H1 (cell line): ENCODE data around the gene ACBD6. TPM values are rescaled to one million over a fixed set of nuclear protein-coding genes. Genes with fewer than 3 reads are reported as not detected.

Source experiments
- CTCF ChIA-PET: fragments of 300-600 bp; sonication (Branson Sonifier 250); formaldehyde crosslinking; loops from one replicate; lab custom pipeline; 2021; ENCODE audit not compliant: partially characterized antibody; lab: Charles Lee
- POLR2A ChIA-PET: fragments of 300-600 bp; sonication (Branson Sonifier 250); formaldehyde crosslinking; loops from one replicate; lab custom pipeline; 2021; ENCODE audit warnings: inconsistent platforms; ENCODE audit not compliant: partially characterized antibody; lab: Charles Lee
- DNase-seq, 2 experiments: peaks; one replicate each; pipeline versions ENCODE4 v3.0.0 to v3.0.0-alpha.2; 2010 to 2022; ENCODE audit warnings: low spot score in 2 of 2, low read depth in 1 of 2, mixed read lengths in 1 of 2
- FAIRE-seq: peaks from 2 replicates; lab custom pipeline; 2011; peaks lifted over from hg19 to GRCh38; lab: Jason Lieb, UNC
- H2AFZ ChIP-seq: 2 replicates; pipeline ENCODE4 v1.8.1; 2012; ENCODE audit warnings: low read length, inconsistent platforms
- H2AK5ac ChIP-seq: 2 replicates; pipeline ENCODE4 v1.6.1; 2013; ENCODE audit warnings: low read depth, low read length
- H2BK120ac ChIP-seq: replicated peaks from 2 replicates; pipeline ENCODE3; 2013; ENCODE audit warnings: low read depth, low read length, inconsistent platforms
- H2BK12ac ChIP-seq: 2 replicates; pipeline ENCODE4 v1.6.1; 2013; ENCODE audit warnings: low read depth, low read length
- H2BK15ac ChIP-seq: 2 replicates; pipeline ENCODE4 v1.6.1; 2013; ENCODE audit warnings: low read length
- H2BK20ac ChIP-seq: 2 replicates; pipeline ENCODE4 v1.6.1; 2013; ENCODE audit warnings: low read length
- H2BK5ac ChIP-seq: 2 replicates; pipeline ENCODE4 v1.6.1; 2013; ENCODE audit warnings: low read depth, low read length
- H3K14ac ChIP-seq: 2 replicates; pipeline ENCODE4 v1.6.1; 2013; ENCODE audit warnings: inconsistent platforms; ENCODE audit not compliant: insufficient read length
- H3K18ac ChIP-seq: 2 replicates; pipeline ENCODE4 v1.6.1; 2013; ENCODE audit warnings: low read length; ENCODE audit errors: extremely low read depth
- H3K23ac ChIP-seq: 2 replicates; pipeline ENCODE4 v1.6.1; 2013; ENCODE audit warnings: inconsistent platforms; ENCODE audit not compliant: insufficient read length
- H3K23me2 ChIP-seq: 2 replicates; pipeline ENCODE4 v1.6.1; 2013; ENCODE audit warnings: low read depth, low read length
- H3K27ac ChIP-seq: 2 replicates; pipeline ENCODE4 v1.6.1; 2011; ENCODE audit warnings: low read depth, low read length, inconsistent platforms
- H3K27me3 ChIP-seq, 4 experiments: replicated peaks in 1 of 4; 1 replicate in 1 of 4; 2 replicates in 3 of 4; pipeline versions ENCODE4 v1.6.1 to v1.8.1; 2011 to 2013; ENCODE audit warnings: low read length in 3 of 4, mild to moderate bottlenecking in 3 of 4, inconsistent platforms in 2 of 4, mixed read lengths in 2 of 4, moderate library complexity in 1 of 4; ENCODE audit not compliant: control insufficient read depth in 3 of 4, insufficient read depth in 3 of 4; ENCODE audit errors: extremely low read depth in 1 of 4
- H3K36me3 ChIP-seq, 4 experiments: 2 replicates each; pipeline versions ENCODE4 v1.6.1 to v1.8.1; 2011 to 2013; ENCODE audit warnings: mild to moderate bottlenecking in 4 of 4, low read length in 3 of 4, moderate library complexity in 2 of 4, control low read depth in 1 of 4, inconsistent platforms in 1 of 4; ENCODE audit not compliant: insufficient read depth in 4 of 4, control insufficient read depth in 2 of 4
- H3K4ac ChIP-seq: replicated peaks from 2 replicates; pipeline ENCODE3; 2013; ENCODE audit warnings: low read length, low read depth, mixed read lengths, inconsistent platforms; ENCODE audit not compliant: insufficient read length
- H3K4me1 ChIP-seq, 4 experiments: replicated peaks in 1 of 4; 1 replicate in 1 of 4; 2 replicates in 3 of 4; pipeline versions ENCODE4 v1.6.1 to v1.8.1; 2011 to 2013; ENCODE audit warnings: low read length in 3 of 4, inconsistent platforms in 2 of 4, mixed read lengths in 1 of 4; ENCODE audit not compliant: insufficient read depth in 4 of 4, control insufficient read depth in 3 of 4
- H3K4me2 ChIP-seq, 2 experiments: 2 replicates each; pipeline versions ENCODE4 v1.6.1 to v1.8.1; 2011 to 2013; ENCODE audit warnings: low read depth in 2 of 2, low read length in 2 of 2, control low read depth in 1 of 2, inconsistent platforms in 1 of 2, mild to moderate bottlenecking in 1 of 2; ENCODE audit not compliant: insufficient read depth in 1 of 2
- H3K4me3 ChIP-seq, 4 experiments: fragments of 200-600, 300-600 bp in 1 of 4; sonication (generic), shearing (Covaris generic), sonication (Bioruptor Twin) in 1 of 4; 2 replicates each; pipeline versions ENCODE4 v1.5.1 to v1.8.1; 2011 to 2016; ENCODE audit warnings: low read length in 4 of 4, low read depth in 3 of 4, control low read depth in 2 of 4, inconsistent platforms in 2 of 4, mild to moderate bottlenecking in 2 of 4, mixed read lengths in 1 of 4, moderate library complexity in 1 of 4; ENCODE audit not compliant: insufficient read depth in 2 of 4; ENCODE audit errors: extremely low read depth in 1 of 4
- H3K56ac ChIP-seq: replicated peaks from 2 replicates; pipeline ENCODE3; 2013; ENCODE audit warnings: low read depth, mild to moderate bottlenecking, mixed read lengths, low read length, inconsistent platforms; ENCODE audit not compliant: insufficient read length
- H3K79me1 ChIP-seq: 2 replicates; pipeline ENCODE4 v1.6.1; 2013; ENCODE audit warnings: low read depth, low read length, control low read depth
- H3K79me2 ChIP-seq, 2 experiments: 2 replicates each; pipeline versions ENCODE4 v1.6.1 to v1.8.1; 2012 to 2013; ENCODE audit warnings: low read length in 2 of 2, mild to moderate bottlenecking in 2 of 2, inconsistent platforms in 1 of 2; ENCODE audit not compliant: insufficient read depth in 2 of 2, control insufficient read depth in 1 of 2
- H3K9ac ChIP-seq, 4 experiments: replicated peaks in 1 of 4; 1 replicate in 1 of 4; 2 replicates in 3 of 4; pipeline versions ENCODE4 v1.6.1 to v1.8.1; 2011 to 2013; ENCODE audit warnings: low read depth in 3 of 4, low read length in 3 of 4, control low read depth in 2 of 4, mild to moderate bottlenecking in 2 of 4, moderate library complexity in 2 of 4, inconsistent platforms in 1 of 4; ENCODE audit errors: extremely low read depth in 1 of 4
- H3K9me3 ChIP-seq, 2 experiments: 2 replicates each; pipeline versions ENCODE4 v1.6.1 to v1.8.1; 2012 to 2013; ENCODE audit warnings: mild to moderate bottlenecking in 2 of 2, moderate library complexity in 2 of 2, control low read depth in 1 of 2, inconsistent platforms in 1 of 2, low read depth in 1 of 2, low read length in 1 of 2, mixed read lengths in 1 of 2; ENCODE audit not compliant: insufficient read depth in 2 of 2
- H4K20me1 ChIP-seq, 2 experiments: replicated peaks in 1 of 2; 2 replicates each; pipeline versions ENCODE3 to v1.8.1; 2011 to 2013; ENCODE audit warnings: inconsistent platforms in 2 of 2, low read length in 2 of 2, mild to moderate bottlenecking in 1 of 2; ENCODE audit not compliant: insufficient read depth in 2 of 2, control insufficient read depth in 1 of 2
- H4K5ac ChIP-seq: 2 replicates; pipeline ENCODE4 v1.6.1; 2013; ENCODE audit warnings: low read length, low read depth, mixed read lengths, inconsistent platforms; ENCODE audit not compliant: insufficient read length
- H4K8ac ChIP-seq: 2 replicates; pipeline ENCODE4 v1.8.0; 2013; ENCODE audit warnings: mild to moderate bottlenecking, moderate library complexity, low read length, inconsistent platforms; ENCODE audit not compliant: insufficient read depth; ENCODE audit errors: extremely low read depth
- H4K91ac ChIP-seq: replicated peaks from 2 replicates; pipeline ENCODE3; 2013; ENCODE audit warnings: low read length, mixed read lengths, inconsistent platforms; ENCODE audit not compliant: insufficient read length
- ASH2L ChIP-seq: fragments of 200-600, 300-600 bp; sonication (generic); IDR thresholded peaks from one replicate; pipeline ENCODE4 v1.7.1; 2017; ENCODE audit warnings: low read length
- ATF2 ChIP-seq: IDR thresholded peaks from 2 replicates; pipeline ENCODE4 v1.6.1; 2012; ENCODE audit warnings: low read length, inconsistent platforms
- CHD1 ChIP-seq: IDR thresholded peaks from 2 replicates; pipeline ENCODE4 v1.6.1; 2012; ENCODE audit warnings: low read depth, low read length, improper control_type of control experiment
- POLR2AphosphoS5 ChIP-seq: IDR thresholded peaks from 2 replicates; pipeline ENCODE4 v1.6.1; 2011; ENCODE audit warnings: low read depth, low read length
- SP1 ChIP-seq: IDR thresholded peaks from 2 replicates; pipeline ENCODE4 v1.6.1; 2011; ENCODE audit warnings: low read depth, low read length
- TCF12 ChIP-seq: IDR thresholded peaks from 2 replicates; pipeline ENCODE4 v1.6.1; 2011; ENCODE audit warnings: low read depth, mild to moderate bottlenecking, low read length
- TEAD4 ChIP-seq: IDR thresholded peaks from 2 replicates; pipeline ENCODE4 v1.6.1; 2012; ENCODE audit warnings: low read depth, low read length, inconsistent platforms, mixed read lengths
- WGBS, 2 experiments: shearing (Covaris generic) in 1 of 2; methylation state at CpG; one replicate each; pipeline versions ENCODE4 v1.1.6 to v1.1.7; 2013 to 2015; ENCODE audit warnings: low lambda C conversion rate in 2 of 2, mixed read lengths in 2 of 2, inconsistent platforms in 1 of 2, low coverage in 1 of 2, missing lambda C conversion rate in 1 of 2; ENCODE audit not compliant: insufficient replicate concordance in 2 of 2, insufficient coverage in 1 of 2, insufficient read length in 1 of 2; ENCODE audit errors: extremely low coverage in 1 of 2, missing lambda C conversion rate in 1 of 2; 5-methylcytosine and 5-hydroxymethylcytosine counted together
- polyA plus RNA-seq, 7 experiments: library from polyadenylated mRNA; depleted of rRNA in 3 of 7; stranded (reverse) in 5 of 7; unstranded in 2 of 7; fragments of >200 nt in 5 of 7; fragments of 200-250 nt in 2 of 7; gene quantifications; 1 replicate in 5 of 7; 2 replicates in 1 of 7; 4 replicates in 1 of 7; pipeline versions ENCODE4 v1.2.1 to v1.2.3, GENCODE V29; 2011 to 2013; ENCODE audit warnings: missing spikeins in 2 of 7, mixed read lengths in 2 of 7
- total RNA-seq: library from RNA; stranded (reverse); fragmentation: NEBNext Ultra II Directional; extraction: Animal tissue kit (Norgen Biotek cat#: 25700); gene quantifications from 2 replicates; pipeline ENCODE4 v1.2.1, GENCODE V29; 2021

Gene ACBD6
- total and polyA plus RNA-seq, 2 of the 8 experiments (the other 6 are each of a cell fraction or from before 2014, with no cell fraction given), result 52.0 to 67.7 TPM

GRCh38 chr1:180269645-180270529 is 232.5 kb downstream of the ACBD6 start:
- Histone ChIP-seq H3K23ac (no peak overlapping the region), H3K79me1 (no peaks in the 10 kb centered on the region), H3K18ac (peak overlapping the region; percentile 72), H4K8ac (no peak overlapping the region), H3K27me3 (no peaks in the 10 kb centered on the region; a peak in 1 of 7 replicates), H2BK12ac (peak overlapping the region; percentile 86; the same call in 1 of the 2 replicates), H3K4me2 (peak overlapping the region; percentile 3 to 14; a peak in 3 of 4 replicates), H3K4me1 (peaks cover 15 to 48% (median 31%) of the 10 kb centered on the region in 4 experiments), H3K4me3 (no peak overlapping the region), H3K23me2 (no peaks in the 10 kb centered on the region), H4K5ac (no peak overlapping the region), H2AFZ (no peak overlapping the region), H4K20me1 (no peaks in the 10 kb centered on the region), H2BK20ac (no peak overlapping the region), H3K36me3 (peaks cover 0 to 3% (median 0%) of the 10 kb centered on the region in 4 experiments; a peak in 3 of 8 replicates), H4K91ac (peak overlapping the region; percentile 75), H2AK5ac (no peak overlapping the region), H3K9ac (no peak overlapping the region), H2BK120ac (no peak overlapping the region), H2BK5ac (peak overlapping the region; percentile 71; the same call in 1 of the 2 replicates), H3K9me3 (no peaks in the 10 kb centered on the region), H3K56ac (no peak overlapping the region), H3K14ac (no peak overlapping the region), H3K79me2 (no peaks in the 10 kb centered on the region), H3K4ac (no peak overlapping the region), H3K27ac (no peak overlapping the region), H2BK15ac (no peak overlapping the region)
- FAIRE-seq, result peak; percentile 90
- DNase-seq, result peak in 1 of 2 experiments; percentile 63
- POLR2A ChIA-PET, result interaction anchor here (0.9 to 4.7 kb wide), 7 partner anchors 8 to 84 kb away, joined by 3 to 17 read pairs (median 3); no protein-coding TSS in a partner anchor
- 61% methylated on average over 14 of the region's 14 CpGs; no CpG with 5 or more reads in 1 of the 2 experiments for WGBS, 2 experiments
- CTCF ChIA-PET, result interaction anchor here (0.6 to 11.1 kb wide), 26 partner anchors 13 to 213 kb away, joined by 3 to 244 read pairs (median 4); no protein-coding TSS in a partner anchor
- TF ChIP-seq CHD1 (no peak), ATF2 (0 out of 2 replicates have a peak, but pooled peaks have one; percentile 28), TEAD4 (0 out of 2 replicates have a peak, but pooled peaks have one; percentile 26), TCF12 (0 out of 2 replicates have a peak, but pooled peaks have one; percentile 40), POLR2AphosphoS5 (no peak), SP1 (no peak), ASH2L (peak; percentile 13)
